GM21529 (cell line): Measurements from ENCODE around the gene PHRF1.

Experiments used
- ATAC-seq: cut with Tn5 transposase; IDR thresholded peaks from one replicate; pipeline ENCODE4 v1.9.1; 2021; ENCODE audit not compliant: unreplicated experiment

Gene PHRF1

DNA sequence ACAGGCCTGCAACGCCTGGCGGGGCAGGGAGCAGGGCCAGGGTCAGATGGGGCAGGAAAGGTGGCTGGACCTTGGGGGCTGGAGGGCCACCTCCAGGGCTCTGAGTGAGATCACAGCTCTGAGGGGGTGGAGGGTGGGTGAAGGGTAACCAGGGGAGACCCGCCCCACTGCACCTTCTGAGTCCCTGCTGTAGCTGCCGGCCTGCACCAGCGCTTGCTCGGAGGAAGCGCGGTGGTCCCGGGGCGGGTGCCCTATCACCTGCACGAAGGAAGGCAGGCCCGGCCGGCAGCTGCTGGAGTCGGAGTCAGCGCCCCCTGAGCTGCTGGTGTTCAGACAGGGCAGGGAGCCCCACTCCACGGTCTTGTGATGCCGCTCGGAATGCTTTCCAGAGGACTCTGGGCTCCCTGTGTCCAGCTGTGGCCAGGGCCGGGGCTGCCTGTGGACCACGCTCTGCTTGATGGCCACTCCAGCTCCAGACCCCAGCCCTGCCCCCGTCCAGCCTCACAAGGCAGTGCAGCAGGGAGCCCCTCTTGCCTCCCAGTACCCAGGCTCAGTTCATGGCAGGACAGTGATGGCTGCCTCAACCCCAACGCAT is 19.5 kb upstream of the PHRF1 start:
- no peak for ATAC-seq

DNA sequence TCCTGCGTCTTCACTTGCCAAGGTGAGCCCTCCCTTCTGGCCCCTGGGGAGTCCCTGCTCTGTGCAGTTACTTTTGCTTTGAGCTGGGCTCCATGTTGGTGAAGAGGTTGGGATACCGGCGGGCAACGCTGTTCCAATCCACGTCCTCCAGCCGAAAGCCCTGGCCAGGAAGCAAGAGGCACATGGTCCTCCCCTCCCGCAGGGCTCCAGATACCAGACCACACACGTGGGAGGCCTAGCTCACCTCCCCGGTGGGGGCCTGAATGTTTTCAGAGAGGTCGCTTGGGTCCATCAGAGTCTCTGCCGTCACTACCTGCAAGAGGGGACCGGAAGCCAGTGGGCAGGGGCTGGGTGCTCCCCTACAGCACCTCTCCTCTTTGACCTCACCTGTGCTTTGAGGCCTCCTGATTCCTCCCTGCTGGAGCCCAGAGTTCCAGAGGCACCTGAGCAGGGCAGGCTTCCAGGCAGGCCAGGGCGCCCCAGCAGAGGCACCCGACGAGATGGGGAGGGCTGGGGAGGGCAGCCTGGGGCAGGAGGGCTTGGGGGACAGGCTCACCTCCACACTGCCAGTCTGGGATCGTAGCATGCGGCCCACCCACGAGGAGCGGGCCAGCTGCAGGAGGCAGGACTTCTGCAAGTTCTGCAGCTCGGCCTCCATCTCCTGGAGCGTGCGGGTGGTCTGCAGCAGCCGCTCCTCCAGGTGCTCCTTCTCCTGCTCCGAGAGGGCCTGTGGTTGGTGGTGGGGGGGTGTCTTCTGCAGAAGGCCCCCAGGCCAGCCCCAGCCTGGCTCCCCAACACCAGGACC is 18.7 kb upstream of the PHRF1 start:
- ATAC-seq = no peak

DNA sequence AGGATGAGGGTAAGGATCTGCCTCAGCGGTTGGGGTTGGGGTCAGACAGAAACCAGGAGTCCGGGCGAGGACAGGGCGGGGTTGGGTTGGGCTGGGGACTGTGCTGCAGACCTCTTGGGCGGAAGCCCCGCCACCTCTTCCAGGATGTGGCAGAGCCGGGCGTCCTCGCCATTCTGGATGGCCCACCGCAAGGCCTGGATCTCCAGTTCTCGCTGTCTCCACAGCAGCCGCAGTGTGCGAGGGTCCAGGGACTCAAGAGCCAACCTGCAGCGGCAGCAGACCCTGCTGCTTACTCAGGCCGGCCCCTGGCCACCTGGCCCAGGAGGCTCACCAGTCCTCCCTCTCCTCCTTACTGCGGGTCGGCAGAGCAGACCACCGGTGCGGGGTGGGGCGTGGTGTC is 17.8 kb upstream of the PHRF1 start:
- ATAC-seq = no peak

DNA sequence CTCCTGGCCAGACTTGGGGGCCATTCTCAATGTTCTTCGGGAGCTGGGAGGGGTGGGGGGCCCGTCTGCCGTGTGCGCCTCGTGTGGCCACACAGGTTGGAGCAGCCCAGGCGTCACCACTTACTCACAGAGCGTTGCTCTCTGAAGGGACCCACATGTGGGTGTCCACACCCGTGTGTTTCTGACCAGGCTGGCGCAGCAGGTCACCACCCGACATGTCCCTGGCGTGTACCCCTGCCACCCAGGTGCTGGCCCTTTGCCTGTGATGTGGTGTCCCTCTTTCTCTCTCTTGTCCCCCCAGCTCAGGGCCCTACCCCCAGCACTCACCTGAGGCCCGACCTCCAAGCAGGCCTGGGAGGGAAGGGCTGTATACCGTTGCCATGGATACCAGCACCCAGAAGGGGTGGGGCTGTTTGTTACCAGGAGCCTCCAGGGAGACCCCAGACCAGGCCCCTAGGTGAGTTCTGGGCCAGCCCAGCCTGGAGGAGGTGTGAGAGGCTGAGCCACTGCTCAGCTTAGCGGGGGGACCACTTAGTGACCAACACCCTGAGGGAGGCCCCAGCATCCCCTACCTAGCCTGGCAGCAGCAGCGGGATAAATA is 17.1 kb upstream of the PHRF1 start:
- no peak for ATAC-seq

DNA sequence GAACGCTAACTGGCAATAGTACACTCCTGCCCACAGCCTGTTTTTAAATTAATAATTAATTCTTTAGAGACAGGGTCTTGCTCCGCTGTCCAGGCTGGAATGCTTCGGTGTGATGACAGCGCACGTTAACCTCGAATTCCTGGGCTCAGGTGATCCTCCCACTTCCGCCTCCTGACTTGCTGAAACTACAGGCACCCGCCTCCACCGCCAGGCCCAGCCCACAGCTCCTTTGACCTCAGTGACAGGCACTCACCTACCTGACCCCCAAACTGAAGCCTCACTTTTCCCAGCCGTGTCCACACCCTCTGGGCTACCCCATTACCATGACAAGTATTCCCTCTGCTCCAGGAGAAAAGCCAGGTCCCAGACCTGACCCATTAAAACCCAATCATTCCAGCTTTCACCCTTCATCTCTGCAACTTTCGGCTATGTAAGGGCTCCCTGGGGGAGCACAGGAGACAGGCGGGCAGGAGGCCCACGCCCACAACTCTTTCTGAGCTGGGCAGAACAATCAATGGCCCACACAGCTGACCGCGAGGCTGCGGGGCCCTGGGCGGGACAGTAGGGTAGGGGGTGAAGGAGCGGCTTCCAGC is 16.5 kb upstream of the PHRF1 start:
- no peak for ATAC-seq

DNA sequence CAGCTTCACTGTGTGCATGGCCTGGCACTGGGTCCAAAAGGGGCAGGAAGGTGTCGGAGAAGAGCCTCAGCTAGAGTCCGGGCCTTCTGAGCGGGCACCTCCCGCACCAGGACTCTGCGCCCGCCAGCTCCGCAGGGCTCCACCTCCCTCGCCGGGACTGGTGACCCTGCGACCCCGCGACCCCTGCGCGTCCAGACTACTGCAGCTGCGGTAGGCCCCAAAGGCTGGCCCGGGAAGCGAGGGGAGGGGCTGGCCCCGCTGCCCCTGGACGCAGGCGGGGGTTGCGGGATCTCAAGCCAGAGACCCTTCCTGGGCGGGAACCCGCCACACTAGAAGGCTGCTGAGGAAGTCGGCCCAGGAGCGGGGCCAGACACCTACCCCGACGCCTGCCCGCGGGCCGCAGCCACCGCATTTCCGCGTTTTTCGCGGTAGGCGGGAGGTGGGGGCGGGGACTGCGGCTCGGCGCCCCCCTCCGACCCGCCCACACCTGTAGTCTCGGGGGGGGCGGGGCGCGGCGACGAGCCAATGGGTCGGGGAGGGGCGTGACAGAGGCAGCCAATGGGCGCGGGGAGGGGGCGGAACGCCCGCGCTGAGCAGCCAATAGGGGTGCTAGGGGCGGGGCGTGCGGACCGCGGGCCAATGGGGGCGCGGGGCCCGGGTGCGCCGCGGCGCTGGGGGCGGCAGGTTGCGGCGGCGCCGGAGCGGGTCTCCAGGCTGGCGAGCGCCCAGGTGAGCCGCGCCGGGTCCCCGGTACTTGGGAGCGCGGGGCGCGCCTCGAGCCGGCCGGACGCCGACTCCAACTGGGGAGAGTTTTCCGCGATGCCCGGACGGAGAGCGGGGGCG is 15.7 kb upstream of the PHRF1 start, which contains the start of the genes LMNTD2 and RASSF7:
Gene LMNTD2 (minus strand): TSS at position 434 of the 843 bp plus-strand sequence. CDS start 22 bp downstream, at position 412.
Gene RASSF7 (plus strand): TSS at position 666 of the 843 bp plus-strand sequence. CDS start 799 bp downstream, outside the sequence.
- ATAC-seq = peak; percentile 75

DNA sequence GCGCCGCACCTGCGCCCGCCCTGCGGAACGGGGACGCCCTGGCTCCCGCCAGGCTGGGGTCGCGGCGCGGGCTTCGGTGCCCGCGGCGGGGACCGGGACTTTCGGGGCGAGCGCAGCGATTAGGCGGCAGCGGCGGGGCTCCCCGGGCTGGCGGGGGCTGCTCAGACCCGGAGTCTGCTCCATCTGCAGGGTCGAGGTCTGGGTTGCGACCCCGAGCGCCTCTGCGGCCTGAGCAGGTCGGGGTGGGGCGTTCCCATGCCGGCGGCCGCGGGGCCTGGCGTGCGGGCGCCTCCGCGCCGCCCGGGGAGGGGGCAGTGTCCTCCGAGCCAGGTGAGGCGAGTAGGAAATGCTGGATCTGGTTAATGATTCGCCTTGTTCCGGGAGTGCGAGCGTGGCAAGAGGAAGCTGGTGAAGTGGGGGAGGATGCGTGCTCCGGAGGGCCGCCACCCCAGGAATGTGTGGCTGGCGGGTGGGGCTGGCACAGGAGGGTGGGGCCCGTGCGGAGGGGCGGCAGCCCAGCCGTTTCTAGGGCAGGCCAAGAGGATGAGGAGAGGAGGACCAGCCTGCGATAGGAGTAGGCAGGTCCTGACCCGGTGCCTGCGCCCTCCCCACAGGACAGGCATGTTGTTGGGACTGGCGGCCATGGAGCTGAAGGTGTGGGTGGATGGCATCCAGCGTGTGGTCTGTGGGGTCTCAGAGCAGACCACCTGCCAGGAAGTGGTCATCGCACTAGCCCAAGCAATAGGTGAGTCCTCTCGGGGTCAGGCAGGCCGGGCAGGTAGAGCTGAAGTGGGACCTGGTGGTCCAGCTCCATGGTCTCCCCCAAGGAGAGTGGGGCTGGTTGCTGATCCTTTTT is 14.9 kb upstream of the PHRF1 start:
- peak; percentile 27 for ATAC-seq

DNA sequence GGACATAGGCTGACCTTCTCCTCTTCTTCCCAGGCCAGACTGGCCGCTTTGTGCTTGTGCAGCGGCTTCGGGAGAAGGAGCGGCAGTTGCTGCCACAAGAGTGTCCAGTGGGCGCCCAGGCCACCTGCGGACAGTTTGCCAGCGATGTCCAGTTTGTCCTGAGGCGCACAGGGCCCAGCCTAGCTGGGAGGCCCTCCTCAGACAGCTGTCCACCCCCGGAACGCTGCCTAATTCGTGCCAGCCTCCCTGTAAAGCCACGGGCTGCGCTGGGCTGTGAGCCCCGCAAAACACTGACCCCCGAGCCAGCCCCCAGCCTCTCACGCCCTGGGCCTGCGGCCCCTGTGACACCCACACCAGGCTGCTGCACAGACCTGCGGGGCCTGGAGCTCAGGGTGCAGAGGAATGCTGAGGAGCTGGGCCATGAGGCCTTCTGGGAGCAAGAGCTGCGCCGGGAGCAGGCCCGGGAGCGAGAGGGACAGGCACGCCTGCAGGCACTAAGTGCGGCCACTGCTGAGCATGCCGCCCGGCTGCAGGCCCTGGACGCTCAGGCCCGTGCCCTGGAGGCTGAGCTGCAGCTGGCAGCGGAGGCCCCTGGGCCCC is 14.1 kb upstream of the PHRF1 start:
- no peak for ATAC-seq

DNA sequence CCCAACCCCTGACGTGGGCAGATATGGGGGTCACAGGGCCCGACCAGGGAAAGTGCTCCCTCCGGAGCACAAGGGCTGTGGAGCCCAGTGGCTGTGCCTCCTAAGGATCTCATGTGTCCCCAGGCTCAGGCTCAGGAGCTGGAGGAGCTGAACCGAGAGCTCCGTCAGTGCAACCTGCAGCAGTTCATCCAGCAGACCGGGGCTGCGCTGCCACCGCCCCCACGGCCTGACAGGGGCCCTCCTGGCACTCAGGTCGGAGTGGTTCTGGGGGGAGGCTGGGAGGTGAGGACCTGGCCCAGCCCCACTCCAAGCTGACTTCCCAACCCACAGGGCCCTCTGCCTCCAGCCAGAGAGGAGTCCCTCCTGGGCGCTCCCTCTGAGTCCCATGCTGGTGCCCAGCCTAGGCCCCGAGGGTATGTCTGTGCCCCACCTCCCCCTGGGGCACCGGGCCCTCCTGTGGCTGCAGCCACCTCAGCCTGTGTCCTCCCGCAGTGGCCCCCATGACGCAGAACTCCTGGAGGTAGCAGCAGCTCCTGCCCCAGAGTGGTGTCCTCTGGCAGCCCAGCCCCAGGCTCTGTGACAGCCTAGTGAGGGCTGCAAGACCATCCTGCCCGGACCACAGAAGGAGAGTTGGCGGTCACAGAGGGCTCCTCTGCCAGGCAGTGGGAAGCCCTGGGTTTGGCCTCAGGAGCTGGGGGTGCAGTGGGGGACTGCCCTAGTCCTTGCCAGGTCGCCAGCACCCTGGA is 13.0 kb upstream of the PHRF1 start:
- ATAC-seq = no peak

DNA sequence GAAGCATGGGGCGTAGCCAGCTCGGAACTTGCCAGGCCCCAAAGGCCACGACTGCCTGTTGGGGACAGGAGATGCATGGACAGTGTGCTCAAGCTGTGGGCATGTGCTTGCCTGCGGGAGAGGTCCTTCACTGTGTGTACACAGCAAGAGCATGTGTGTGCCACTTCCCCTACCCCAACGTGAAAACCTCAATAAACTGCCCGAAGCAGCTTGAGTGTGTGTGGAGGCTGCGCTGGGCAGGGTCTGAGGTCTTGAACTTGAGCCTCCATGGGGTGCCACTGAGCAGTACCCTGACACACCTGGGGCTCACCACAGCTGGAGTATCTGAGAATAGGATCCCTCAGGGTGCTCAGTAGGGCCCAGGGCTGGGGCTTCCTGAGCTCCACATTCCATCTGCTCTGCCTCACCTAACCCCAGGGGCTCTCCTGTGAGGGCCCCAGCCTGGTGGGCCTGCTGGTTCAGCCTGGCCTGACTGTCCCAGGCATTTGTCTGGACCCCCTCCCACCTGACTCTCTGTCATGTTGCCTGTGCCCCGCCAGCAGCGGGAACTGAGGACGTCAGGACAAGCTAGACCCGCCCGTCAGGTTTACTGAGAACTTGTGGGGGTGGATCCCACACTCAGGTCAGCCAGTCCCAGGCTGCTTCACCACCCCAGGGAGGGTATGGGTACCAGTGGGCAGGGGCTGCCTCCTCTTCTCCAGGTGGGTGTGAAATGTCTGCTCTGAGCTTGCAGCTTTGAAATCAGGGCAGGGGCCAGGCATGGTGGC is 12.3 kb upstream of the PHRF1 start:
- no peak for ATAC-seq

DNA sequence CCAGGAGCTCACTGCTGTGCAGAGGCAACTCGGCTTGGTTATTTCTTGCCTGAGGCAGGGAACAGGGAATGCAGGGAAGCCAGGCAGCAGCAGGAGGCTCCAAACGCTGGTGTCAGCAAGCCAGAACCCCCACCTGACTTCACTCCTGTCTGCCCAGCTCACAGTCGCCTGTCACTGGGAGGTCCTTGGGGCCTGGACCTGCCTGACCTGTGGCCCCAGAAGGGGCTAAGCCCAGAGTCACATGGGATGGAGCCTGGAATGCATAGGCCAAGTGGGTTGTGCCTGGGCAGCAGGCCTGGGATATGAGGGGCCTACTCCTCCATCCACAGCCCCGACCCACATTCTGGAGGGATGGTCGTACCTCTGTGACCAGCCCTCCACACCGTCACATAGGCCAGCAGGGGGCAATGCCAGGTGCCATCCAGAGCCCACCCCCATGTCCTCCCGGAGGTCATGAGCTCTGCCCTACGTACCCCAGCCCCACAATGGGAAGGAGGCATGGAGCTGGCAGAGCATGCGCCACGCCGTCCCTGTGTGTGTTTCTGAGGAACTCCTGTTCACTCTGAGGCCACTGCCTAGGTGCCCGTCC is 10.3 kb upstream of the PHRF1 start:
- ATAC-seq = no peak

DNA sequence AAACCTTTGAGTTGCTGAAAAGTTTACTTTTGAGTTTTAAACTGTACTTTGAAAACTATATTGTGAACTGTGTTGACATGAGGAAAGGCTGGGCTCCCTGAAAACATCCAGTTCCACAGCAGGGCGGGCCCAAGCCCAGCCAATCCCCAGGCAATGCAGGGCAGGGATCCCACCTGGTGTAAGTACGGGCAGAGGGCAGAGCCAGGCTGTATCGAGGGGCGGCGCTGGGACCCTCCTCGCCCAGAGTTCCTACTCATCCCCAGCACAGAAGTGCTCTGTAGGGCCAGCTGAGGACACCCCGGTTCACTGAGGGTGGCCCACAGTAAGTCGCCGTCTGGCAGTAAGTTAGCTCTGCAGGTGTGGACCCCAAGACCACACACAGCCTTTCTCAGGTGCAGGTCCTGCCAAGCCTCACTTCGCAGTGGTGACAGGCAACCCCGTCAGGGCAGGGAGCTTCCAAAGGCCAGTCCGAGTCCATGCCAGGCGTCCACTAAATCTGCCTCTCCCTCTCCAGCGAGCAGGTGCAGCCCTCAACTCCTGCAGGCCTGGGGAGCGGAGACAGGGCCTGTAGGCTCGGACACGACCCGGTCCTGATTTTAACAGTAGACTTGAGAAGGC is 9.2 kb upstream of the PHRF1 start:
- ATAC-seq = no peak

DNA sequence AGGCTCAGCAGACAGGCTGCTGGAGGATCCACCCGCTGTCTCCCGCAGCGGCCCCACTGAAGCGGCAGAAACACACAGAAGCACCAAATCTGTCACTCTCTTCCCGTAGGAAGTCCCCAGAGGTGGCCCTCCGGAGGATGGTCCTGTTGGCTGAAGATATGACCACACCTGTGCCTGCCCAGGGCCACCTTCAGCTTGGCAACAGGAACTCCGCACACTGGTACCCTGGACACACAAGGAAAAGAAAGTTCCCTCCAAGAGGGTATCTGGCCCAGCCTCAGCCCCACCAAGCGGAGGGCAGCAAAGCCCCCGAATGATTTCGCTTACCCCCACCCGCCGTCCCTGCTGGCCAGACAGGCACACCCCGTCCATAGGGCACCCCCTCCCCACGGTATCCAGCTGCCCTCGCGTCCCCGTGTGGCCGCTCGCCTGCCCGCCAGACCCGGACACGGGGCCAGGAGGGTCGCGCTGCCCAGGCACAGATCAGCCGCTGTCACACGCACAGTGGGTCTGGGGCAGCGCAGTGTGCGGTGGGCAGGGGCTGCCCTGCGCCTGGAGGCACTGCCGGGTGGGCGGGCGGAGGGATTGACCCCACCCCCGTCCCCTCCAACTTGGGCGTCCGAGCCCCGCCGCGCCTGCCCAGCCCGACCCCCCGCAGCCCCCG is 8.5 kb upstream of the PHRF1 start:
- ATAC-seq = peak; percentile 3

DNA sequence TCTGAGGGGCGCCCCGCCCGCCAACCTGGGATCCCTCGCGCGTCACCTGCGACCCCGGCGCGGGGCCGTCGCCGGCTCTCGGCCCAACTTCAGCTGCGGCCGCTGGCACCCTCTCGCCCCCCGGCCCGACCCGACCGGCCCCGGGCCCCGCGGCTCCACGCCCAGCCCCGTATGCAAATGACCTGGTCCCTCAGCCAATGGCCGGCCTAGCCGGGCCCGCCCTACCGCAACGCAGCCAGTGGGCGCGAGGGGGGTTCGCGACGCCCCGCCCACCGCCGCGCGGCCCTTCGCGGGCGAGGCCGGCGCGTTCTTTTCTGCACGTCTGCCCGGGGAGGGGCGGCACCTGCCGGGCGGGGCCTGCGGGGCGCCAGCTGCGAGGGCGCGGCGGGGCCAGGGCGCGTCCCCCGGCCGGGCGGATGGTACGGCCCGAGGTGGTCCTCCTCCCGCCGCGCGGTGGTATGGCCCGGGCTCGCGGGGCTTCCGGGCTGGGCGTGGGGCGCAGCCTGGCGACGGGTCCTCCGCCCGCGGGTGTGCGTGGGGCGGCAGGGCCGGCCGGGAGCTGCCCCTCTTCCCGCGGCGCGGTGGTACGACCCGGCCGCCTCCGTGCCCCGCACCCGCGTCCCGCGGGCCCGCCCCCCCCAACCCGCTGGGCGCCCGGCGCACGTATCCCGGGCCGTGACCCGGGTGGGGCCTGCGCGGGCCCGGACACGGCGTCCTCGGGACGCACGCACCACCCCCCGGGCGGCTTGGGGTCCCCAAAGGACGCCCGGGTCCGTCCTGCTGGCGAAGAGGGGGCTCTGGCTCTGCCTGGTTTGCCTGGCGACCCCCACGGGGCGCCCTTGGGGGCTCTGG is 7.7 kb upstream of the PHRF1 start:
- peak; percentile 84 for ATAC-seq

DNA sequence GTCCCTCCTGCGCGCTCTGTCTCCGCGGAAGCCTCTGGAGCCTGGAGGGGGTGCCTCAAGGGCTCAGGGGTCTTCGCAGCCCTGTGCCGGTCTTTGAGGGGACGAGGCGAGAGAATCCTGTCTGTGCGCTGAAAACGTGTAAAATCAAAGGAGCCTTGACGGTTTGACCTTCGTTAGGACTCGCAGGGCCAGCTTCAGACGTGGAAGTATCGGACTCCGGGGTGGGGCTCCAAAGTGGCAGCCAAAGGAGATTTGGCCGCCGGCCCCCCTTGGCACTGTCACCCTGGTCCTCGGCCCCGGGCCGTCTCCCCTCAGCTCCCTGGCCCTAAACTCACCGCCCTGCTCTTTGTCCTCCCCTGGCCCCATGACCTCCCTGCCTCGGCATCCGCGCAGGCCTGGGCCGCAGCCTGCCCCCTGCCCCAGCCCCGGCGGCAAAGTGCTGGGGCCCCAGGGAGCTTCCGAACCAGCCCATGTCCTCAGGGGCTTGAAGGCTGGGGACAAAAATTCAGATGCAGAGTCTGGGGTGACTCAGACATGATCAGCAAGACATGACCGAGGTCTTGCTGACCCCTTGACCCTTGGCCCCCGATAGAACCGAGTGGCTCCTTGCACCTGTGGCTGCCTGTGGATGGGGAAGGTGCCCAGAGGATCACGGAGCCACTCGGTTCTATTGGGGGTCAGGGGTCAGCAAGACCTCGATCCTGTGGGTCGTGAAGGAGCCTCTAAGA is 6.9 kb upstream of the PHRF1 start:
- no peak for ATAC-seq
